AG08395 (cell line): ENCODE results near the gene ITGB7.
A peak's percentile ranks its signal among the peaks of the same experiment; 100 is the strongest.

Source experiments
- DNase-seq: peaks from one replicate; pipeline ENCODE4 v3.0.0; 2012; ENCODE audit warnings: mixed read lengths, low spot score

Gene ITGB7

GRCh38 chr12:53207042-53207441 lies at the start of gene ITGB7:
ITGB7 (minus strand) TSS chr12:53207251; CDS start chr12:53200443, 6,808 bp downstream.
- no peak for DNase-seq

GRCh38 chr12:53255996-53256395 lies 48.9 kb upstream of the ITGB7 start:
- DNase-seq, result no peak

DNA sequence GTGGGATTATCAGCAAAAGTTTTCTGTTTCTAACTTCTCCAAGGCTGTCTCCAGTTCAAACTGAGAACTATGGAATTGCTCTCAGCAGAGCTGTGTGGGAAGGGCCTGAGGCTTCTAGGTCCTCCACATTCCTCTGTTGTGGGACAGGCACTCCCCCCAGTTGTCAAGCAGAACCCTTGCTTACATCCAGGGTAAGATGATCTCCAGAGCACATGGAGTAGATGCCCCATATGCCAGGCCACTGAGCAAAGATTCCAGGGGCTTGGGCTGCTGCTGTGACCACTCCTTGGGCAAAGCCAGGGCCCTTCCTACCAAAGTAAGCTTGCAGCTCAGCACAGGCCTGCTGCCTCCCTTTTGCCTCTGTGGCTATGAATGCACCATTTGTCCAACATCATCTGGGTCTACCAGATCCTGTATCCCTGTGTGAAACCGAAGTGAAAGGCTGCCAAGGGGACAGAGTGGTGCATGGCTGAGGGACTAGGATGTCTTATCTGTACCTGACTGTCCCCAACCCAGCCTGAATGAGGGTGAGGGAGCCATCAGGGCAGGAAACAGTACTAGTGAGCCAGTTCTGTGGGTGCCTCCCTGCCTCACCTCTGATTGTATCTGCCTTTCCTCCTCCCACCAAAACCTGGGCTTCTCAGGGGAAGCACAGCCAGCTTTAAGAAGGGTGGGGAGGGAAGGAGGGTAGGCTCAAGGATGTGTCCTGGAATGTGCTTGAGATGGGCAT lies 47.9 kb upstream of the ITGB7 start:
- no peak for DNase-seq

- no peak for DNase-seq
Measured at GRCh38 chr12:53253298-53253697, 46.2 kb upstream of the ITGB7 start.

DNA sequence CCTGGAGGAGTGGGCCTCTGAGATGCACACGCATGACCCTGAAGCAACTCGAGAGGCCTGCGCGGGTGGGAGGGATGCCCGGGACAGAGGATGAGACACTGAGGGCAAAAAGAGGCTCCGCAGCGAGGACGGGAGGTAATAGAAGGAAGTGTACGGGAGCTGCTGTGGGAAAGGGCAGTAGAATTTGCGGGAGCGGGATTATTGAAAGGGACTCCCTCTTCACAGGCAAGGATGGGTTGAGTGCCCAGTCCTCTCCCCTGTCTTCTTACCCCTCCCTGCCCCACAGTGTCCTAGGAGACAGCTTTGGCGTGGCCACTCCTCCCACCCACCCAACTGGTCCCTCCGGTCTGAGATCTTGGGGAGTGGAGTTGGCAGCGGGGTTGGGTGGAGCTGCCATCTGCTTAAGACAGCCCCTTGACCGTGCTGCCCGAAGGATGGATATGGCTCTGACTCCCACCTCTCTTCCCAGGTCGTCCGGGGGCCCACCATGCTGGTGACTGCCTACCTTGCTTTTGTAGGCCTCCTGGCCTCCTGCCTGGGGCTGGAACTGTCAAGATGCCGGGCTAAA lies 45.4 kb upstream of the ITGB7 start:
- DNase-seq, result peak; percentile 35

GRCh38 chr12:53251477-53252348 lies 44.7 kb upstream of the ITGB7 start:
- peak; percentile 93 for DNase-seq

- DNase-seq, result no peak
Measured at GRCh38 chr12:53245286-53245685, 38.2 kb upstream of the ITGB7 start.

- DNase-seq, result no peak
Measured at GRCh38 chr12:53244337-53244736, 37.3 kb upstream of the ITGB7 start.

- DNase-seq, result no peak
Measured at GRCh38 chr12:53241623-53242412, 34.8 kb upstream of the ITGB7 start.

- DNase-seq, result no peak
Measured at GRCh38 chr12:53239643-53240258, 32.7 kb upstream of the ITGB7 start.

DNA sequence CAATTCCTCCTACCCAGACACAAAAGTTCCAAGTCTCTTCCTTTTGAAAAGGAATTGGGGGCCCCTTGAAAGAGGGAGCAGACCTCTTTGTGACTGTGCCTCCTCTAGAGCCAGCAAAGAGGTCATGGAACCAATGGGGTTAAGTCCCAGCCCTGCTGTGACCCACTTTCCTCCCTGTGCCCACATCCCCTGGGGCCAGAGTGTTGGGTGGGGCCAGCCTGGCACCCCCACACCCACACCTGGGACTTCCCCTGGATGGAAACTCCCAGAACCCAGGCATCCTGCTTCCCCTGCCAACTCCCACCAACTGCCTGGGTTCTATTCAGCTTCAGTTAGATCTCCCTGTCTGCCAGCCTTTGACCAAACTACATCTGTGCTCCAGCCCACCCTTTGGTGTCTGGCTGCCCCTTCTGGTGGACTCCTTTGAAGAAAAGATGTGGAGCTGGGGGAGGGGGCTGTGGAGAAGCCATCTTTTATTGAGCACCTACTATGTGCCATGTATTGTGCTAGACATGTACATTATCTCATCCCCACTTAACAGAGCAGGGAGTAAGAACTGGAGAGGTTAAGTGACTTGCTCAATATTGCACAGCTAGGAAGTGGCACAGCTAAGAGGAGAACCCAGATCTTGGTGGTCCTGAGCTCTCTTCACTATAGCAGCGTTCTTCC lies 29.5 kb upstream of the ITGB7 start:
- DNase-seq, result no peak

DNA sequence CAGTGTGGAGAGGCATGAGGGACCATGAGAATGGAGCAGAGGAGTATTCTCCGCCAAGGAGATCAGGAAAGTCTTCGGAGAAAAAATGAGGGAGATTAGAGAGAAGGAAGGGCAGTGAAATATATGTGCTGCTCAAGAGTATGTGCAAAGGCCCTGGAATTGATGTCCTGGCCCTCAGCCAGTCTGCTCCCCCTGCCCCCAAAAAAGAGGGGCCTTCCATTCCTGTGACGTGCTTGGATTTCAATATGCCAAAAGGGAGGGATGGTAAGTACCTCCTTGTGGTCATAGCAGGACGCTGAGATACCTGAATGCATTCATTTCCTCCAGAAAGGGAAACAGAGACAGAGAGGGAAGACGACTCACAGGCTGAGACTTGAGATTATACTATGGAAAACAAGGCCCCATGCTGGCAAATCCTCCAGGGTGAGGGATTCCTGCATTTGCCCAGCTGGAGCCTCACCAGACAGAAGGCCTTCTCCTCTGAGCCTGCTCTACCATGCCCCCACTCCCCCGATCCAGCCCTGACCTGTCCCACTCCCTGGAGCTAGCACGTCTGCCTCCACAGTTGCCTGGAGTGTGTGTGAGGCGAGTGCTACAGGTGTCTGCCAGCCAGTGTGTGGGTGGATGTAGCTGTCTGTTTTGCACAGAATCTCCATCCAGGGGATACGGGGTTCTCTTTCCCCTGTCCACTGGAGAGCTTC lies 28.8 kb upstream of the ITGB7 start:
- no peak for DNase-seq

DNA sequence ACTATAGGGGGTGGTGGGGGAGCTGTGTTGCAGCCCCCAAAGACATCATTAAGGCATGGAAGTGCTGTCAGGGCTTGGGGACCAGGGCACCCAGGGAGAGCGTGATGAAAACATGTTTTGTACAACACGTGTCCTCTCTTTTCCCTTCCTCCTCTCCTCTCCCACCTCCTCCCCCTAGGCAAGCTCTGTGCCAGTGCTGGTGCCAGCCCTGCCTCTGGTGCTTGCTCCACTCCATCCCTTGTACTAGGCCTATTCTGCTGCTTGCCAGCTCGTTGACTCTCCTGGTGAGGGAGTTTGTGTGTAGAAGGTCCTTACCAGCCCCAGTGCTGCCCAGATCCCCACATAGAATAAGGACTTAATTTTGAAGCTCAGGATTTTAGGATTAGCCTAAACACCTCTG lies 28.1 kb upstream of the ITGB7 start:
- no peak for DNase-seq

DNA sequence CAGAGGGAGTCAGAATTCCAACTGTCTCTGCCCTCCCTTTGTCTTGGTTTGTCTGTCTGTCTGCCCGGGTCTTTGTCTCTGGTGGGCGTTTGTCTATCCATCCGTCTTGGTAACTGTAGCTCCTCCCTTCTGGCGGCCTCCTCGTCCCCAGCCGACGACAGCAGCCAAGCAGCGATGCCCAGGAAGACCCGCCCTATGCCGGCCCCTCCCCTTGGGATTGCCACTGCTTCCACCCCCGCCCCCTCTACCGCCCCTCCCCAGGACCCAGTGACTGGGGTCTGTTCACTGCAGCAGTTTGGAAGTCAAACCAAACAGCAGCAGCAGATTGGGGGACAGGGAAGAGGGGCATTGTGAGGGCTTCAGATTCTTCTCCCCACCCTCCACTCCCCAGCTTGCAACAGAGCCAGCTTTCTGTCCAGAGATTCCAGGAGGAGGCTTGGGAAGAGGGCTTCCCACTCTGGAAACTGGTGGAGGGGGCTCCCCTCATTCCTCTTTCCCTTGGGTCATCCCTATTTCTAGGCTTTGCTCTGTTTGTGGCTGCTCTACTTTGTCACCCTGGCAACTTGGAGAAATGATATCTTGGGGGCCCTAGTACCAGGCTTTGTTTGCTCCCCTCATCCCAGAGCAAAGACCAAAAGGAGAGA lies 27.3 kb upstream of the ITGB7 start:
- no peak for DNase-seq

GRCh38 chr12:53233671-53234121 lies 26.6 kb upstream of the ITGB7 start:
- no peak for DNase-seq

DNA sequence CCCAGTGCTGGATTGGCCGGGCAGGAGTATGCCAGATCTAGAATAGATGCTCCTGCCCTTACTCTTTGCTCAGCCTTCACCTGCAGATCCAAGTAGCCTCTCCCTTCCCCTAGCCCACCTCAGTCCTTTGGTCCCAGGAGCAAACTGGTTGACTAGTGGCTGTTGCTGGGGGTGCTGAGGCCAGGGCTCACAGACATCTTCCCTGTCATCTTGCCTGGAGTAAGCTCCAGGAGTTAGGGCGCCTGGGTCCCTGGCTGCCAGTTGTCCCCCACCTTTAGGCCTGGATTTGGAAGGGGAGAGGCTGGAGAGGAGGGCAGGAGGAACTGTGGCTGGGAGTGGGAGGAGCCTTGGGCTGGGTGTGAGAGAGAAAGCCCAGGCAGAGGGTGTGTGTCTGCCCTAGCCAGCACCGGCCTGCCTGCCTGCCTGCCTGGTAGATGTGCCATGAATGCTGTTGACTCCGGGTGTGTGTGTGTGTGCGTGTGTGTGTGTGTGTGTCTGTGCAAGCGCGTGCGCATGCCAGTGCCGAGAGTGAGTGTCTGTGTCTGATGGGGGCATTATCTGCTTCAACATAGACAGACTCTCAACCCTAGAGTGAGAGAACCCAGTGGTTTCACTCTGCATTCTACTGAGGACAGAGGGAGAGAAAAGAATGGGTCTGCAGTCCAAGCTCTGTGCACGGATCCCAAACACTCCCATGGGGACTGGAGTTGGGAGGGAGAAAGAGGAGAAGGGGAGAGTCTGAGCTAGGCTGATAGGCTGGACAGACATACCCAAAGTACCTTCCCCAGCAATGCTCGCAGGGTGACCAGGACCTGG lies 25.8 kb upstream of the ITGB7 start:
- peak; percentile 68 for DNase-seq

DNA sequence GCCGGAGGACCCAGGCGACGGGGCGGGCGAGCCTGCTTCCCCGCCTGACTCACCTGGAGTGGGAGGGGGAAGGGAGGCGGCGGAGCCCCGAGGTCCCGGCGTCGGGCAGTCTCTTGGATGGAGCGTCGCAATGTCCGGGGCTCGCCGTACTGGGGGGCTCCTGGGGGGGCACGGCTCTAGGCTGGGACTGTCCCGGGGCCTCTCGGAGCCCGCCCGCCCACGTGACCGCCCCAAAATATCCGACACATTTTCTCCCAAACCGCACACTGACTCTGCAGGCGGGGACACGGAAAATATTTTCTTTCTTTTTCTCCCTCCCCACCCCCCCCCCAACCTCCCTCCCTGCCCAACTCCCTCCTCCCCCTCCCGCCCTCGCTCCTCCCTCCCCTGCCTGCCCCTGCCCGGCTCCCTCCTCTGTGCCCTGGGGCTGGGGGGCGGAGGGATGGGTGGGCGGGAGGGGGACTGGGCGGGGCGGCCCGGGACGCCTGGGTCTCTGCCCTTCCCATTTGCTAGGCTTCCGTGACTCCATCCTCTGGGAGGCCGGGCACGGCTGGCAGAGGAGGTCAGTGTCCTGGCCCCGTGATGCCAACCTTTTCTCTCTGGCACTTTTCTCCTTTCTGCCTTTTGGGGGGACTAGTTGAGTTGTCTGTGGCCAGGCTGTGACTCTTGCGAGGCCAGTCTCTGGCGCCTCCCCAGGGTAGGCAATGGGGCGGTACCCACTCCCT lies 25.0 kb upstream of the ITGB7 start, which contains the start of gene RARG:
RARG (minus strand) TSS at position 289 of the 725 bp plus-strand sequence. CDS start 4,664 bp downstream, outside the sequence.
- peak; percentile 92 for DNase-seq

- DNase-seq, result no peak
Measured at GRCh38 chr12:53231671-53231920, 24.5 kb upstream of the ITGB7 start.
